GM12878 (cell line): ENCODE measurements around the gene TNFSF4. TPM values are rescaled to one million over a fixed set of nuclear protein-coding genes. Genes with fewer than 3 reads are reported as not detected.
"Not testable (repeated sequence)": the region's sequence is repeated elsewhere in the genome, so short reads cannot be mapped to it uniquely, and the experiment has no call there.

Experiments
- ATAC-seq: fragments of 200-7000 bp; cut with Tn5 transposase; 3 replicates; pipeline ENCODE4 v1.9.1; 2020; ENCODE audit warnings: mild to moderate bottlenecking, moderate library complexity
- BruUV-seq: library from RNA; stranded (reverse); fragments of 400-500 nt; replicated peaks from 2 replicates; lab custom pipeline; 2021; lab: Mats Ljungman, UMichigan
- CTCF ChIA-PET: fragments of 300-600 bp; sonication (Branson Sonifier 250); formaldehyde crosslinking; extraction: SDS; loops from one replicate; lab custom pipeline; 2021; ENCODE audit warnings: inconsistent platforms; lab: Yijun Ruan, JAX
- POLR2A ChIA-PET: fragments of 350-600 bp; formaldehyde crosslinking; extraction: SDS; loops from one replicate; lab custom pipeline; 2021; ENCODE audit warnings: inconsistent platforms; lab: Charles Lee
- RAD21 ChIA-PET: fragments of 300-600 bp; sonication (Branson Sonifier 250); formaldehyde crosslinking; loops from one replicate; lab custom pipeline; 2023; ENCODE audit warnings: antibody characterized with exemption; ENCODE audit not compliant: unreplicated experiment; lab: Charles Lee
- SMC1A ChIA-PET: fragments of 300-600 bp; sonication (Branson Sonifier 250); formaldehyde crosslinking; loops from one replicate; lab custom pipeline; 2023; ENCODE audit not compliant: unreplicated experiment, uncharacterized antibody; lab: Charles Lee
- DNase-seq: peaks from one replicate; pipeline ENCODE4 v3.0.0-alpha.2; 2011; ENCODE audit warnings: low read depth, low spot score
- FAIRE-seq: peaks from 3 replicates; lab custom pipeline; 2011; peaks lifted over from hg19 to GRCh38; lab: Jason Lieb, UNC
- H2AFZ ChIP-seq: 2 replicates; pipeline ENCODE4 v1.6.0; 2011; ENCODE audit warnings: low read depth, low read length, control low read depth; ENCODE audit not compliant: control insufficient read depth
- H3K27ac ChIP-seq: 2 replicates; pipeline ENCODE4 v1.5.1; 2011; ENCODE audit warnings: control low read depth; ENCODE audit not compliant: control insufficient read depth, insufficient read depth
- H3K27me3 ChIP-seq, 2 experiments: replicated peaks in 1 of 2; 2 replicates each; pipeline versions ENCODE4 v1.6.0 to v1.6.1; 2011; ENCODE audit warnings: low read length in 1 of 2; ENCODE audit not compliant: control insufficient read depth in 2 of 2, insufficient read depth in 2 of 2
- H3K36me3 ChIP-seq, 2 experiments: 2 replicates each; pipeline ENCODE4 v1.5.1; 2011; ENCODE audit warnings: low read length in 1 of 2; ENCODE audit not compliant: control insufficient read depth in 2 of 2, insufficient read depth in 2 of 2
- H3K4me1 ChIP-seq: 2 replicates; pipeline ENCODE4 v1.6.1; 2011; ENCODE audit warnings: mild to moderate bottlenecking, low read length, moderate library complexity, mixed read lengths; ENCODE audit not compliant: control insufficient read depth, insufficient read depth
- H3K4me2 ChIP-seq: 2 replicates; pipeline ENCODE4 v1.6.0; 2011; ENCODE audit warnings: control low read depth; ENCODE audit not compliant: control insufficient read depth, insufficient read depth
- H3K4me3 ChIP-seq: fragments of 200-600 bp; sonication (generic); 2 replicates; pipeline ENCODE4 v1.5.1; 2016
- H3K79me2 ChIP-seq: 2 replicates; pipeline ENCODE4 v1.6.0; 2011; ENCODE audit warnings: low read length; ENCODE audit not compliant: control insufficient read depth, insufficient read depth
- H3K9ac ChIP-seq: 2 replicates; pipeline ENCODE4 v1.8.0; 2011; ENCODE audit warnings: low read length, control low read depth, mixed read lengths; ENCODE audit not compliant: control insufficient read depth, insufficient read depth
- H3K9me3 ChIP-seq: replicated peaks from 3 replicates; pipeline ENCODE4 v1.5.1; 2011; ENCODE audit warnings: mild to moderate bottlenecking, low read length; ENCODE audit not compliant: control insufficient read depth, insufficient read depth
- H4K20me1 ChIP-seq: 2 replicates; pipeline ENCODE4 v1.6.0; 2011; ENCODE audit not compliant: control insufficient read depth, insufficient read depth
- CREM ChIP-seq: IDR thresholded peaks from 2 replicates; pipeline ENCODE4 v1.6.1; 2014; ENCODE audit warnings: antibody characterized with exemption, low read depth
- LARP7 ChIP-seq: fragments of 450-650 bp; IDR thresholded peaks from 2 replicates; pipeline ENCODE4 v1.6.1; 2017; ENCODE audit warnings: mild to moderate bottlenecking
- ZNF217 ChIP-seq: fragments of 450-650 bp; IDR thresholded peaks from 2 replicates; pipeline ENCODE4 v1.6.1; 2017; ENCODE audit warnings: antibody characterized with exemption, mild to moderate bottlenecking
- WGBS: methylation state at CpG from one replicate; pipeline ENCODE4 v1.1.6; 2016; ENCODE audit warnings: low lambda C conversion rate; ENCODE audit not compliant: insufficient replicate concordance, insufficient coverage; ENCODE audit errors: missing lambda C conversion rate; 5-methylcytosine and 5-hydroxymethylcytosine counted together
- in situ Hi-C: fragments of 300-500 bp; cut with MboI; formaldehyde crosslinking; loops from 9 replicates; pipeline ENCODE4 v1.14.3; 2018; ENCODE audit warnings: mixed read lengths
- intact Hi-C: fragments of 100-400 bp; cut with micrococcal nuclease; formaldehyde crosslinking; loops from one replicate; pipeline ENCODE4 v1.14.2; 2022; ENCODE audit not compliant: unreplicated experiment
- polyA plus RNA-seq, 11 experiments: library from polyadenylated mRNA; depleted of rRNA in 4 of 11; unstranded in 6 of 11; stranded (reverse) in 5 of 11; fragments of >200 nt; fragmentation: Nextera tagmentation in 4 of 11; fragmentation: Illumina TruSeq in 1 of 11; extraction: Ambion mirVana in 4 of 11; extraction: Trizol in 1 of 11; gene quantifications; 1 replicate in 1 of 11; 2 replicates in 10 of 11; pipeline versions ENCODE4 v1.2.1 to v1.2.3, GENCODE V29; 2011 to 2016; ENCODE audit warnings: inconsistent platforms in 2 of 11, missing spikeins in 2 of 11, low read depth in 1 of 11
- total RNA-seq, 4 experiments: library from RNA; depleted of rRNA in 3 of 4; stranded (reverse); fragments of >200 nt in 3 of 4; fragmentation: Illumina TruSeq in 1 of 4; extraction: Trizol in 1 of 4; gene quantifications; 2 replicates each; pipeline versions ENCODE4 v1.2.1 to v1.2.3, GENCODE V29; 2013 to 2021
- TF ChIP-seq, protein P1 (sequence below): IDR thresholded peaks from 2 replicates; pipeline ENCODE4 v1.6.1; 2012; ENCODE audit warnings: mild to moderate bottlenecking, low read depth, low read length
- TF ChIP-seq, protein P2 (sequence below): fragments of 450-650 bp; IDR thresholded peaks from 2 replicates; pipeline ENCODE4 v1.6.1; 2017; ENCODE audit warnings: low read depth, mild to moderate bottlenecking, moderate library complexity

TNFSF4 gene
- total and polyA plus RNA-seq, 10 of the 15 experiments (the other 5 are each of a cell fraction or from before 2014, with no cell fraction given) = 8.1 to 31.0 (median 12.9) TPM

DNA sequence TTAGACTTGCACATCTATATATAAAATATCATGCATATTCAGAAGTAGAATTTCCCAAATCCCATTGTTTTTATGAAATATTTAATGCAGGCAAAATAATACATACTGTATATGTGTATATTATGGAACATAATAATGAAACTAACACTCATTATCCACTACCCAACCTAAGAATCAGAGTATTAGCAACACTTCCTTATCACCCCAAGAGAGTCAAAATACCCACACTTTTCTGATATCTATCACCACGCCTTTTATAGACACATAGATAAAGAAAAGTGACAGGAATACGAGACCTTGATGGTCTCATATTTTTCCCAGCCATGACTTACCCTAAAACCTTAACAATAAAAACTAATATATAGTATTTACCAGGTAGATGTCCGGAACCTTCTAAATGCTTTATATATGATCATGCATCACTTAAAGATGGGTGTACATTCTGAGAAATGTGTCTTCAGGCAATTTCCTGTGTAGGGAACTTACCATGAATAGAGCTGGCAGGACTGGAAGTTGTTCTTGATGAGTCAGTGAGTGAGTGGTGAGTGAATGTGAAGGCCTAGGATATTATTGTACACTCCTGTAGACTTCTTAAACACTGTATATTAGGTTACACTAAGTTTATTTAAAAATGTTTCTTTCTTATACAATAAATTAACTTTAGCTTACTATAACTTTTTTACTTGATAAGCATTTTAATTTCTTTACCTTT is 45.5 kb downstream of the TNFSF4 start:
- DNase-seq = no peak
- Histone ChIP-seq H3K36me3 (no peaks in the 10 kb centered on the region), H3K9me3 (no peaks in the 10 kb centered on the region), H3K27ac (no peak overlapping the region), H3K27me3 (no peaks in the 10 kb centered on the region), H3K79me2 (no peaks in the 10 kb centered on the region), H3K9ac (no peak overlapping the region), H4K20me1 (no peaks in the 10 kb centered on the region), H3K4me3 (no peak overlapping the region), H3K4me2 (no peak overlapping the region), H3K4me1 (no peaks in the 10 kb centered on the region), H2AFZ (no peak overlapping the region)
- ChIA-PET SMC1A (interaction anchor here (0.8 to 1.0 kb wide), 3 partner anchors 39 to 154 kb away, joined by 3 read pairs; no protein-coding TSS in a partner anchor), POLR2A (no interaction called here), CTCF (interaction anchor here (0.6 to 1.3 kb wide), 2 partner anchors 40 to 417 kb away, joined by 3 to 5 read pairs; no protein-coding TSS in a partner anchor), RAD21 (interaction anchor here (0.6 kb wide), 1 partner anchor 159 kb away, joined by 5 read pairs; no protein-coding TSS in a partner anchor)
- intact Hi-C loops = no loop called here
- no peak for FAIRE-seq
- no TSS peak for BruUV-seq
- 17% methylated on average over 3 of the region's 3 CpGs for WGBS
- in situ Hi-C loops = no loop called here
- ATAC-seq = no peak
- no peak for TF ChIP-seq CREM
- TF ChIP-seq, protein P1, sequence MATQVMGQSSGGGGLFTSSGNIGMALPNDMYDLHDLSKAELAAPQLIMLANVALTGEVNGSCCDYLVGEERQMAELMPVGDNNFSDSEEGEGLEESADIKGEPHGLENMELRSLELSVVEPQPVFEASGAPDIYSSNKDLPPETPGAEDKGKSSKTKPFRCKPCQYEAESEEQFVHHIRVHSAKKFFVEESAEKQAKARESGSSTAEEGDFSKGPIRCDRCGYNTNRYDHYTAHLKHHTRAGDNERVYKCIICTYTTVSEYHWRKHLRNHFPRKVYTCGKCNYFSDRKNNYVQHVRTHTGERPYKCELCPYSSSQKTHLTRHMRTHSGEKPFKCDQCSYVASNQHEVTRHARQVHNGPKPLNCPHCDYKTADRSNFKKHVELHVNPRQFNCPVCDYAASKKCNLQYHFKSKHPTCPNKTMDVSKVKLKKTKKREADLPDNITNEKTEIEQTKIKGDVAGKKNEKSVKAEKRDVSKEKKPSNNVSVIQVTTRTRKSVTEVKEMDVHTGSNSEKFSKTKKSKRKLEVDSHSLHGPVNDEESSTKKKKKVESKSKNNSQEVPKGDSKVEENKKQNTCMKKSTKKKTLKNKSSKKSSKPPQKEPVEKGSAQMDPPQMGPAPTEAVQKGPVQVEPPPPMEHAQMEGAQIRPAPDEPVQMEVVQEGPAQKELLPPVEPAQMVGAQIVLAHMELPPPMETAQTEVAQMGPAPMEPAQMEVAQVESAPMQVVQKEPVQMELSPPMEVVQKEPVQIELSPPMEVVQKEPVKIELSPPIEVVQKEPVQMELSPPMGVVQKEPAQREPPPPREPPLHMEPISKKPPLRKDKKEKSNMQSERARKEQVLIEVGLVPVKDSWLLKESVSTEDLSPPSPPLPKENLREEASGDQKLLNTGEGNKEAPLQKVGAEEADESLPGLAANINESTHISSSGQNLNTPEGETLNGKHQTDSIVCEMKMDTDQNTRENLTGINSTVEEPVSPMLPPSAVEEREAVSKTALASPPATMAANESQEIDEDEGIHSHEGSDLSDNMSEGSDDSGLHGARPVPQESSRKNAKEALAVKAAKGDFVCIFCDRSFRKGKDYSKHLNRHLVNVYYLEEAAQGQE = no peak
- no peak for TF ChIP-seq LARP7
- TF ChIP-seq, protein P2, sequence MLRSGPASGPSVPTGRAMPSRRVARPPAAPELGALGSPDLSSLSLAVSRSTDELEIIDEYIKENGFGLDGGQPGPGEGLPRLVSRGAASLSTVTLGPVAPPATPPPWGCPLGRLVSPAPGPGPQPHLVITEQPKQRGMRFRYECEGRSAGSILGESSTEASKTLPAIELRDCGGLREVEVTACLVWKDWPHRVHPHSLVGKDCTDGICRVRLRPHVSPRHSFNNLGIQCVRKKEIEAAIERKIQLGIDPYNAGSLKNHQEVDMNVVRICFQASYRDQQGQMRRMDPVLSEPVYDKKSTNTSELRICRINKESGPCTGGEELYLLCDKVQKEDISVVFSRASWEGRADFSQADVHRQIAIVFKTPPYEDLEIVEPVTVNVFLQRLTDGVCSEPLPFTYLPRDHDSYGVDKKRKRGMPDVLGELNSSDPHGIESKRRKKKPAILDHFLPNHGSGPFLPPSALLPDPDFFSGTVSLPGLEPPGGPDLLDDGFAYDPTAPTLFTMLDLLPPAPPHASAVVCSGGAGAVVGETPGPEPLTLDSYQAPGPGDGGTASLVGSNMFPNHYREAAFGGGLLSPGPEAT = no peak
- no peak for TF ChIP-seq ZNF217

DNA sequence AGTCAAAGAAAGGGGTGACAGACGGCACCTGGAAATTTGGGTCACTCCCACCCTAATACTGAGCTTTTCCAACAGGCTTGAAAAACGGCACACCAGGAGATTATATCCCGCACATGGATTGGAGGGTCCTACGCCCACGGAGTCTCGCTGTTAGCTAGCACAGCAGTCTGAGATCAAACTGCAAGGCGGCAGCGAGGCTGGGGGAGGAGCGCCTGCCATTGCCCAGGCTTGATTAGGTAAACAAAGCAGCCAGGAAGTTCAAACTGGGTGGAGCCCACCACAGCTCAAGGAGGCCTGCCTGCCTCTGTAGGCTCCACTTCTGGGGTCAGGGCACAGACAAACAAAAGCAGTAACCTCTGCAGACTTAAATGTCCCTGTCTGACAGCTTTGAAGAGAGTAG is 53.2 kb downstream of the TNFSF4 start:
- POLR2A ChIA-PET, H3K9ac ChIP-seq, H3K27me3 ChIP-seq, RAD21 ChIA-PET, H3K27ac ChIP-seq, H3K4me1 ChIP-seq, CTCF ChIA-PET, ATAC-seq, SMC1A ChIA-PET, H2AFZ ChIP-seq, H3K36me3 ChIP-seq, H3K4me2 ChIP-seq, H3K9me3 ChIP-seq, intact Hi-C loops, H3K79me2 ChIP-seq, FAIRE-seq, BruUV-seq, H3K4me3 ChIP-seq, H4K20me1 ChIP-seq, in situ Hi-C loops, DNase-seq: not testable (repeated sequence)
- WGBS = 53% methylated on average over 9 of the region's 9 CpGs
